GM19025 (cell line): ENCODE results near the gene TENT5A.

Source experiments
- ATAC-seq: cut with Tn5 transposase; IDR thresholded peaks from one replicate; pipeline ENCODE4 v1.9.1; 2021; ENCODE audit warnings: mild to moderate bottlenecking, low read depth, moderate library complexity; ENCODE audit not compliant: unreplicated experiment

Gene TENT5A

GRCh38 chr6:81720427-81720826, 32.1 kb downstream of the TENT5A start:
- no peak for ATAC-seq

DNA sequence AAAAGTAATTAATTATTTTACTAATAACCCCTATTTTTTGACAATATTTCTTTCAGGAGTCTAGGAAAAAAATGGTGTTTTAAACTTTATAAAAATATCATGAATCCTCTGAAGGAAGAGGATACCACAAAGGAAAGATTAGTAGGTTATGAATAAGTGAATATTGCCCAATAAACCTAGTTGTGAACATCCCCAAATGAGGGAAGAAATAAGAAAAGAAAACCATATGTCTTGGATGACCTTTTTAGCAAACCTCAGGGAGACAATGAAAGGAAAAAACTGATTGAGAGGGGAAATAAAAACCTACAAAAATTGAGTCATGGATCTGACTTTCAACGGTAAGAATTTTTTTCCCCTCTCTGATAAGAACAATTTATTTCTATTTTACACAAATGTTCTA, 34.4 kb downstream of the TENT5A start:
- no peak for ATAC-seq

DNA sequence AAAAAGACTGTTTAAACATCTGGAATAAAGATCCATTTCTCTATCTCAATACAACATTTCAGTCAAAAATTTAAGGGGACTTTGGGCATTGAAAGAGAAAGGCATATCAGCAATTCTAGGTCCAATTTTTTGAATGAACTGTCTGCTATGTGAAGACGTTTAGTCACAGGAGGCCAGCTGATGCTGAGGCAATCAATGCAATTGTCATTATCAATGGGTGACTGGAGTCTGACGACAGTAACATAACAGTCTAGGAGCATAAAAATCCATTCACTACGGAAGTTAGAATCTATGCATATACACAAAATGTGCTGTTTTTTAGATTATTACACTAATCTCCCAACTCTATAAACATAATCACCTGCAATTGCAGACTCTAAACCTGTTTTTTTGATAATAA, 37.8 kb downstream of the TENT5A start:
- no peak for ATAC-seq

- ATAC-seq, result no peak
Observed at GRCh38 chr6:81713205-81713604, 39.3 kb downstream of the TENT5A start.

GRCh38 chr6:81708113-81708699, 44.3 kb downstream of the TENT5A start:
- no peak for ATAC-seq

GRCh38 chr6:81704700-81705099, 47.8 kb downstream of the TENT5A start:
- no peak for ATAC-seq

- no peak for ATAC-seq
Observed at GRCh38 chr6:81700414-81700813, 52.1 kb downstream of the TENT5A start.

GRCh38 chr6:81697559-81697958, 54.9 kb downstream of the TENT5A start:
- no peak for ATAC-seq

GRCh38 chr6:81696524-81696923, 56.0 kb downstream of the TENT5A start:
- ATAC-seq, result peak; percentile 70
